GM18951 (cell line): ENCODE data around the gene ENTPD1.
A peak's percentile ranks its signal among the peaks of the same experiment; 100 is the strongest.

Experiments used
- POLR2A ChIP-seq: IDR thresholded peaks from 4 replicates; pipeline ENCODE4 v1.6.1; 2011; ENCODE audit warnings: mild to moderate bottlenecking; ENCODE audit not compliant: insufficient read length, insufficient read depth; ENCODE audit errors: extremely low read depth
- in situ Hi-C: fragments of 300-500 bp; cut with MboI; formaldehyde crosslinking; loops from one replicate; pipeline ENCODE4 v1.12.0; 2022; ENCODE audit warnings: low sequenced_read_pairs, mixed read lengths, inconsistent platforms; ENCODE audit not compliant: unreplicated experiment

Gene ENTPD1

GRCh38 chr10:95815701-95816240, 59.8 kb downstream of the ENTPD1 start:
- in situ Hi-C loops, result no loop called here
- no peak for TF ChIP-seq POLR2A

DNA sequence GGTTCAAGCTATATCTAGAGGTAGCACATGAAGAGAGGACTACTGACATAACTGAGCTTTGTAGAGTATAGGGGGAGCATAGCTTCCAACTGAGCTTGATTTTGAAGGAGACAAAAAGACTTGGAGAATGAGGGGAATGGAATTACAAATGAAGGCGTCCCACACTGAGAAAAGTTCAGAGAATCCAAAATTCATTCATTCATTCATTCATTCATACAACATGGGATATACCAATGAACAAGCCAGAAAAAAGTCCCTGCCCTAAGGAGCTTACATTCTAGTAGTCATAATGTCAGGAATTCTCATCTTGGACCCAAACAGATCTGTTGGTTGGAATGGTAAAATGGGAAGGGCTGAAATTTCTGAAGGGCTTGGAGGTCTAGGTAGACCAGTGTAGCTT, 62.0 kb downstream of the ENTPD1 start:
- TF ChIP-seq POLR2A, result no peak
- in situ Hi-C loops, result no loop called here

GRCh38 chr10:95818668-95819067, 62.7 kb downstream of the ENTPD1 start:
- in situ Hi-C loops, result no loop called here
- no peak for TF ChIP-seq POLR2A

DNA sequence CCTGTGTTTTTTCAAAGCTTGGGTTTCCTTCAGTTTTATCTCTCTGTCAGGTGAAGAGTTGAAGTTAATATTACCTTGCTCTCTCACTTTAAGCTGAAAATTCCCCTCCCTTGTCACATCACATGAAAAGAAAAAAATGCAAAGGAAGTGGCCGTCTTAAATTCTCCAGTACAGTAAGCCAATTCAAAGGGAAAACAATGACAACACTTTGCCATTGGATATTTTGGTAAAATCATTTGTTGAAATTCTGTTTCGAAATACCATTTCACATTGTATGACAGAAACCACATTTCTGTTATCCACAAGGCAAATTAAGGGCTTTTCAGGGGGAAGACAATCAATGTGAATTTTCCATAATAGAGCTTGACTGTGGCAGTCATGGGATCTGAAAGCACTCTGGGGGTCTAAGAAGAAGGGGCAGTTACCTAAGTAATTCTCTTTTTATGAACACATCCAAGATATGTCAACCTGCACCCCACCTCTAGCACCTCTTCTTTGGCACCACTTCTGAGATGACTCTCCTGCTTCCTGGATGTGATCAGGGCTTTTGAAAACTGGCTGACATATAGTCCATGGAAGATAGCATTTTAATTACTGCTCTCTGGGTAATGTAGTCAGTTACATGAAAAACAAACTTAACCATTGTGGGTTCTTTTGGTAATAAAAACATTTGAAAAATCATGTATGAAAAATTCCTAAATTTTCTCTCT, 63.8 kb downstream of the ENTPD1 start:
- in situ Hi-C loops, result no loop called here
- no peak for TF ChIP-seq POLR2A

- in situ Hi-C loops, result no loop called here
- no peak for TF ChIP-seq POLR2A
These were observed 64.4 kb downstream of the ENTPD1 start for GRCh38 chr10:95820363-95820762.

- in situ Hi-C loops, result no loop called here
- TF ChIP-seq POLR2A, result no peak
These were observed 65.8 kb downstream of the ENTPD1 start for GRCh38 chr10:95821720-95822119.

- no peak for TF ChIP-seq POLR2A
These were observed 74.1 kb downstream of the ENTPD1 start for GRCh38 chr10:95830044-95830443.

DNA sequence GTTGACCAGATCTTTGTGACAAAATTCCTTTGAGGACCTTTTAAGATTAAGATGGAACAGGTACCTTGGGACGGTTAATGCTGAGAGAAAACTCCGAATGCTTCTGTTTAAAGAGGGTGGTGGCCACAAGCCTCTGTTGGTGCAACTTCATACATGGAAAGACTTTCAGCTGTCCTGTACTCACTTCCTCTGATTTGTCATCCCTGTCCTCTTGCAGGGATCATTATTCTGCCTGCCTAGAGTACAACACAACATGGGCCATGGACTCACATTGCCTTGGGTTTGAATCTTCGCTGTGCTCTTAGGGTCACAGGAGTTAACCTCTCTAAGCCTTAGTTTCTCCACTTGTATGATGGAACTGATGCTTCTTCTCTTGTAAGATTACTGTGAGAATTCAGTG, 75.1 kb downstream of the ENTPD1 start:
- TF ChIP-seq POLR2A, result no peak
- in situ Hi-C loops, result loop anchor here (10.0 kb wide), 1 partner anchor 76 kb away; the partner anchor contains the start of gene ENTPD1

More at GRCh38 chr10:95830044-95830443, 74.1 kb downstream of the ENTPD1 start:
- in situ Hi-C loops, result loop anchor here (10.0 kb wide), 1 partner anchor 75 kb away; the partner anchor contains the start of gene ENTPD1

DNA sequence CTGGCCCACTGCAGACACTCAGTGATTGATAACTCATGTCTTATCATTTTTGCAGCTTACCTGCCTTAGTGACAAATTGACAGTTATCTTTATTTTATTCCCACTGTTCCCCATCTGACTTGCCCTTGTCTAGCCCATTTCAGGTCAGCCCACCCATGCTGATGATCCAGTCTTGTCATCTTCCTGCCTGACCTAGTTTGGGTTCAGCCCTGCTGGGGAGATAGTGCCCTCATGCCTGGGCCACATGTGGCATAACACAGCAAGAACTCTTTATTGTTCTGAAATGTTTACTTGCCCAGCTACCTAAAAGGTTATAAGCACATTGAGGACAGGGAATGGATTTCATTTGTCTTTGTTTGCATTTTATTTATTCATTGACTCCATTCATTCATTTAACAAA, 75.6 kb downstream of the ENTPD1 start:
- TF ChIP-seq POLR2A, result peak; percentile 16
- in situ Hi-C loops, result loop anchor here (10.0 kb wide), 1 partner anchor 77 kb away; the partner anchor contains the start of gene ENTPD1

DNA sequence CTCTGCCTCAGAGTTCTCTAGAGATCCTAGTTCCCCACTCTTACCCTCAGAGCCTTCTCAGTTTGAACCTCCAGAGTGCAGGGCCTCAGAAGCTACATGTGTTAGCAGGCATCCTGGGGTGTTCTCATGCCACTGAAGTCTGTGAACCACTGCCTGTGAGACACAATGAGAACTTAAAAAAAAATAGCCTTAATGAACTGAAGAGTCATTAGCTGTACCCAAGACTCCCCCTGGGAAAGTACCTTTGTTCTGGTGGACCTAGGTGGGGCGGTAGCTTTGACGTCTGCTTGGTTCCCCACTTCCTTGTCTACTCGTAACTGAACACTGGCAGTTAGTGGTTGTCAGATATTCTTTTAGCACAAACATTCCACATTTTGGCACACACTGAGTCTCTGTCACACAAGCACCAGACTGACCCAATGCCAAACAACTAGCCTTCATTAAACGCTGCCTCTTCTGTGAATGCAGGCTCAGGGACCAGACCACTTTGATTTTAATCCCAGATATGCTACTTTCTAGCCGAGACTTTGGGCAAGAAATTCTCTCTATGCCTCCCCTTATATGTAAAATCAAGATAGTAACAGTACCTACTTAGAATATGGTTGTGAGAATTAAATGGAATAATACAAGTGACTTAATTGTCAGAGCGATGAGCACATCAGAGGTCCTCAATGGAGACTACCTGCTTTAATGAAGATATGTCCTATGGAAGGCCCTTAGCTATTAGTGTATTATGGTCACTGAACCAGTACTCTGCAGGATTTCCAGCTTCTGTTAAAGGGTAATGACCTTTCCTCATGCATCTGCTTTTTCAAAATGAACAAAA, 76.5 kb downstream of the ENTPD1 start:
- TF ChIP-seq POLR2A, result peak; percentile 51
- in situ Hi-C loops, result loop anchor here (10.0 kb wide), 1 partner anchor 78 kb away; the partner anchor contains the start of gene ENTPD1

DNA sequence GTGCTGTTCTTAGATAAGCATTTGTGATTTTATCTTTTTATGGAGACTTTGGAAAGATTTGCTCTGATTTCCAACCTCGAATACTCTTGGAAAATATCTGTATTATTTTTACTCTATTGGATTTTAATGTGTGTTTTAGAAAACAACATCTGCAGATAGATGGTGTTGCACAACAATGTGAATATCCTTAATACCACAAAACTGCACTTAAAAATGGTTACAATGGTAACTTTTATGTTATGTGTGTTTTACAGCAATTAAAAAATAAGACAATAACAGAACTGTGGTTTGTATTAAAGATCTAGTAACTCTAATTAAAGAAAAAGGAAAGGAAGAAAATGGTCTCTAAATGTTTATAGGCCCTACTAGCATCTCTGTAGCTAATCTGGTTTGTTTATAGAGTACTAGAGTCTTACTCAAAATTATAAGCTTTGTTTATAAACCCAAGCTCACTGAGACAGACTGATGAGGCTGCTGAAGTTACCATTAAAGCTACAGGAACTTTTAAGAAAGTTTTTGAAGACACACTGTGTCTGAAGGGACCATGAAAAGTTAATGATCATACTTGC, 77.2 kb downstream of the ENTPD1 start:
- in situ Hi-C loops, result loop anchor here (10.0 kb wide), 1 partner anchor 78 kb away; the partner anchor contains the start of gene ENTPD1
- no peak for TF ChIP-seq POLR2A

GRCh38 chr10:95834406-95834805, 78.4 kb downstream of the ENTPD1 start:
- in situ Hi-C loops, result loop anchor here (10.0 kb wide), 1 partner anchor 80 kb away; the partner anchor contains the start of gene ENTPD1
- TF ChIP-seq POLR2A, result no peak
